ENCODE results near the gene THYN1.

DNA sequence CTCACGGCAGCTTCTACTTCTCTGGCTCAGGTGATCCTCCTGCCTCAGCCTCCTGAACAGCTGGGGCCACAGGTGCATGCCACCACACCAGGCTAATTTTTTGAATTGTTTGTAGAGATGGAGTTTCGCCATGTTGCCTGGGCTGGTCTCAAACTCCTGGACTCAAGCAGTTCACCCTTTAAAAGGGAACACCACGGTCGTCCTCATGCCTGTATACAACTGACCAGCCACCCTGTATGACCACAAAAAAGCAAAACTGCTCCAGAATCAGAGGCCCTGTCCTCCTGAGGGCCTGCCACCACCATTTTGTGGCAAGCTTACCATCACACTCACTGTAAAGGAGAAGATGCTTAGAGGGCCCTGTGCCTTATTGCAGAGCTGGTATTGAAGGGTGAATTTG lies 25.2 kb upstream of the THYN1 start:
- TF ChIP-seq, protein P1, sequence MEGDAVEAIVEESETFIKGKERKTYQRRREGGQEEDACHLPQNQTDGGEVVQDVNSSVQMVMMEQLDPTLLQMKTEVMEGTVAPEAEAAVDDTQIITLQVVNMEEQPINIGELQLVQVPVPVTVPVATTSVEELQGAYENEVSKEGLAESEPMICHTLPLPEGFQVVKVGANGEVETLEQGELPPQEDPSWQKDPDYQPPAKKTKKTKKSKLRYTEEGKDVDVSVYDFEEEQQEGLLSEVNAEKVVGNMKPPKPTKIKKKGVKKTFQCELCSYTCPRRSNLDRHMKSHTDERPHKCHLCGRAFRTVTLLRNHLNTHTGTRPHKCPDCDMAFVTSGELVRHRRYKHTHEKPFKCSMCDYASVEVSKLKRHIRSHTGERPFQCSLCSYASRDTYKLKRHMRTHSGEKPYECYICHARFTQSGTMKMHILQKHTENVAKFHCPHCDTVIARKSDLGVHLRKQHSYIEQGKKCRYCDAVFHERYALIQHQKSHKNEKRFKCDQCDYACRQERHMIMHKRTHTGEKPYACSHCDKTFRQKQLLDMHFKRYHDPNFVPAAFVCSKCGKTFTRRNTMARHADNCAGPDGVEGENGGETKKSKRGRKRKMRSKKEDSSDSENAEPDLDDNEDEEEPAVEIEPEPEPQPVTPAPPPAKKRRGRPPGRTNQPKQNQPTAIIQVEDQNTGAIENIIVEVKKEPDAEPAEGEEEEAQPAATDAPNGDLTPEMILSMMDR (IDR thresholded peaks at IDR 0.05) = no peak
- TF ChIP-seq POLR2A (IDR thresholded peaks at IDR 0.05) (no peak), POLR2AphosphoS5 (IDR thresholded peaks at IDR 0.05) (no peak)

Measured in suprapubic skin (tissue), 4 donors.